Colonic mucosa (tissue), 4 donors: ENCODE data around the gene MTNR1A. TPM values are rescaled to one million over a fixed set of nuclear protein-coding genes. Genes with fewer than 3 reads are reported as not detected.

Experiments used
- DNase-seq: peaks from one replicate; pipeline ENCODE4 v3.0.0-alpha.2; 2020
- H3K27ac ChIP-seq: fragments of 200-600 bp; one replicate; pipeline ENCODE4 v1.8.0; 2021
- H3K27me3 ChIP-seq: fragments of 200-600 bp; one replicate; pipeline ENCODE4 v1.8.0; 2021
- H3K36me3 ChIP-seq: fragments of 200-600 bp; one replicate; pipeline ENCODE4 v1.8.0; 2021
- H3K4me1 ChIP-seq: fragments of 200-600 bp; one replicate; pipeline ENCODE4 v1.8.0; 2021; ENCODE audit warnings: mild to moderate bottlenecking
- H3K4me3 ChIP-seq: fragments of 200-600 bp; one replicate; pipeline ENCODE4 v1.8.0; 2021
- H3K9ac ChIP-seq, 2 donors: one replicate each; pipeline ENCODE4 v1.7.0; 2013; ENCODE audit warnings: control low read depth in 2 of 2, low read depth in 2 of 2, low read length in 2 of 2
- H3K9me3 ChIP-seq: fragments of 200-600 bp; one replicate; pipeline ENCODE4 v1.8.0; 2021
- CTCF ChIP-seq: fragments of 200-600 bp; IDR thresholded peaks from one replicate; pipeline ENCODE4 v1.8.0; 2022; ENCODE audit warnings: antibody characterized with exemption, mild to moderate bottlenecking
- intact Hi-C: fragments of 100-400 bp; cut with DNase I; formaldehyde crosslinking; loops from one replicate; pipeline ENCODE4 v1.14.1; 2022
- total RNA-seq, 2 donors: library from RNA; stranded (reverse); fragmentation: NEBNext Ultra II Directional in 1 of 2; extraction: Animal tissue kit (Norgen Biotek cat#: 25700) in 1 of 2; gene quantifications; one replicate each; pipeline ENCODE4 v1.2.1, GENCODE V29; 2021
- donor health status: healthy.
- donor health status: DM: no; HTN: no; CAD: no.
- donor health status: DM: no; HTN: no; CAD: no.

The MTNR1A gene
- total RNA-seq, 2 donors from 2014 or later, result 1.3 to 3.9 TPM

DNA sequence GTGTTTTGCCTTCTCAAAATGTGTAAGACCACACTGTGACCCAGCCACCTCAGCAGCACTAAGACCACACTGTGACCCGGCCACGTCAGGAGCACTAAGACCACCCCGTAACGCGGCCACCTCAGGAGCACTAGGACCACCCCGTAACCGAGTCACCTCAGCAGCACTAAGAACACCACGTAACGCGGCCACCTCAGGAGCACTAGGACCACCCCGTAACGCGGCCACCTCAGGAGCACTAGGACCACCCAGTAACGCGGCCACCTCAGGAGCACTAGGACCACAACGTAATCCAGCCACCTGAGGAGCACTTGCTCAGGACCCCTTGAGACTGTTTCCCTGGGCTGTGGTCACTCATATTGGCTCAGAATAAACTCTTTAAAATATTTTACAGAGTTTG lies 71.7 kb downstream of the MTNR1A start:
- no peak for DNase-seq
- Histone ChIP-seq H3K9me3 (no peaks in the 10 kb centered on the region), H3K4me3 (no peak overlapping the region), H3K36me3 (no peaks in the 10 kb centered on the region), H3K9ac (no peak overlapping the region), H3K27ac (no peak overlapping the region), H3K27me3 (no peaks in the 10 kb centered on the region), H3K4me1 (no peaks in the 10 kb centered on the region)
- intact Hi-C loops, result no loop called here
- no peak for TF ChIP-seq CTCF

Other genes with a start within 250 kb of the MTNR1A start
- 100 to 1,000 TPM; 243 to 300 TPM for gene FAT1, start 168.3 kb upstream of the MTNR1A start, total RNA-seq